ENCODE data around the gene RASGEF1C.

RASGEF1C gene

DNA sequence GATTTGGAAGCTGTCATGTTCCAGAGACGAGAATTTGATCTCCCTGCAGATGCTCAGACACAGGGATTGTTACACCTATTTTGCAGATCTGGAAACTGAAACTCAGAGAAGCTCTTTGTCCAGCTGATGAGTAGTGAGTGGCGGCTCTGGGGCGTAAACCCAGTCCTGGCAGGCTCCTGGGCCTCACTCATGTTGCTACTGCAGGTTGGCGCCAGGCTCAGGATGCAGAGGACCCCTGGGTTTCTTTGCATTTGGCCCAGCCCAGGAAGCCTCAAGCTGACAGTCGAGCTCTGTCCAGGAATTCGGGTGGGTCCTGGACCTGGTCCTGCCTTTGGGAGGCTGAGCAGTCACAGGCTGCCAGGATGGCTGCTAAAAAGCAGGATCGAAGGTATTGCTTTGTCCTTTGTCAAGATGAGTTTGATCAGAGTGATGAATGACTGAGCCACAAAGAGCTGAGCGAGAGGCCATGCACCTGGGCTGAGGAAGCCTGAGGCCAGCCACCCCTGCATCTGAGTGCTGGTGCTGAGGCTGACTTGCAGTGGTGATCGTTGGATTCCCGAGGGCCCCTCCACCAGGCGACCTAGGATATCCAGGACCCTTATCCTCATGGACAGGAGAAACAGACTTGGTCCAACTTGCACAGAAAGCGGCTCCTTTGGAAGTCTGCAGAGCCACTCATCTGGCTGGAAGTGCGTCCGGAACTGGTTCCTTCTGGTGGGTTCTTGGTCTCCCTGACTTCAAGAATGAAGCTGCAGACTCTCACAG lies 129.1 kb downstream of the RASGEF1C start:
- no peak for DNase-seq

DNA sequence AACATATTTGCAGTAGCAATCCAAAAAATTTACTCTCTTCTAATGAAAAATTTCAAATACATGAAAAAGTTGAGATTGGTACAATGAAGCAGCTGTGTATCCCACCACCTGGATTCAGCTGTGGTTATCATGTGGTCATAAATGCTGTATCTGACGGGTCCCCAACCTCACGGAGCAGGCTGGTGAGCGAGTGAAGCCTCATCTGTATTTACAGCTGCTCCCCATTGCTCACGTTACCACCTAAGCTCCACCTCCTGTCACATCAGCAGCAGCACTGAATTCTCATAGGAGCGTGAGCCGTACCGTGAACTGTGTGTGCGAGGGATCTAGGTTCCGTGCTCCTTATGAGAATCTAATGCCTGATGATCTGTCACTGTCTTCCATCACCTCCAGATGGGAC lies 130.7 kb downstream of the RASGEF1C start:
- DNase-seq = no peak

DNA sequence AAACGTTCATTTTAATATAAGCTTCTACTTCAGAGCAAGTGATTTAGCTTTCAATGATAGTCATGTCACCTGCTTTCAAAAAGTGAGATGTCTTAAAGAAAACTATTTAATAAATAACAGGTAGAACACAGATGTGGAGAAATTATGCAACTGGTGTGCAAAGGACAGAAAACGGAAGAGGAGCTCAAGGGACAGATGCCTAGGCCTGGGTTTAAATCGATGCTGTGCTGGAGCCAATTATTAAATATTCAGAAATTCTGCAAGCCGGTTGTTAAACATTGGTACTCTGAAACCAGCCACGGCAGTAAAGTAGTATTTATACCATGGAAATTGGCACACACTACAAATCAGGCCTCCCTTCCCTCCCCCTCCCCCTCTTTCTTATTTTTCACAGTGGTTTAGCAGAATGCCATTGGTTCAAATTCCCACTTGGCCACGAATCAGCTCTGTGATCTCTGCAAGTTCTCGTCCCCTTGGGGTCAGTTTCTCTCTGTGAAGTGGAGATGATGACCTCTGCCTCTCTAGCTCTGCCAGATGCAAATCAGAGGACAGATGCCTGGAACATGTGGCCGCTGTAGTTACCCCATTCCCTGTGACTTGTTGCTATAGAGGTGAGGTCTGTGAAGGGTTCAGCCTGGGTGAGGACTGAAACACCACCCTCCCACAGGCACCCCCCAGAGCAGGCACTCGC lies 131.3 kb downstream of the RASGEF1C start:
- no peak for DNase-seq

DNA sequence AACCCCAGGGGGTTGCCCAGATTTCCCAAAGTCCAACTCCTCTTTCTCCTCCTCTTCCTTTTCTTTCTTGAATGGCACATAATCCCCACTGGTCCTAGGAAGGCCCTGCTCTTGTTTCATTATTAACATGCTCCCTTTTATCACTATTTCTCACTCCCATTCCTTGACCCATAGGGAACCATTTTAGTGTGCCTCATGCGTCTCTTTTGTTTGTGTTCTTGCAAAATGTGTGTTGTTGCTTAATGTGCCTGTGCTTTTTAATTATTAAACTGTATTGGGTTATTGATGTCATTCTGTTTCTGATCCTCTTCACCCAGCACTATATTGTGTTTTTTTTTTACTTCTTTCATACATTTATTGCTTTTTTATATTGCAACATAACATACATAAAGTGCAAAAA lies 133.3 kb downstream of the RASGEF1C start:
- no peak for DNase-seq

DNA sequence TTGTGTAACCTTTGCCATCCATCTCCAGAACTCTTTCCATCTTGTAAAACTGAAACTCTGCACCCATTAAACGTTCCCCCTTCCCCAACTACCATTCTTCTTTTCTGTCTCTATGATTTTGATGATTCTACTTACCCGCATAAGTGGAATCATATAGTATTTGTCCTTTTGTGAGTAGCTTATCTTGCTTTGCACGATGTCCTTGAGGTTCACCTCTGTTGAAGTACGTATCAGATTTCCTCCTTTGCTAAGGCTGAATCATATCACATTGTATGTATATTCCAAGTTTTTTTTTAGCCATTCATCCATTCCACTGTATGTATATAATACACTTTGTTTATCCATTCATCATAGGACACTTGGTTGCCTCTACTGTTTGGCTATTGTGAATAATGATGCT lies 134.5 kb downstream of the RASGEF1C start:
- DNase-seq = no peak

DNA sequence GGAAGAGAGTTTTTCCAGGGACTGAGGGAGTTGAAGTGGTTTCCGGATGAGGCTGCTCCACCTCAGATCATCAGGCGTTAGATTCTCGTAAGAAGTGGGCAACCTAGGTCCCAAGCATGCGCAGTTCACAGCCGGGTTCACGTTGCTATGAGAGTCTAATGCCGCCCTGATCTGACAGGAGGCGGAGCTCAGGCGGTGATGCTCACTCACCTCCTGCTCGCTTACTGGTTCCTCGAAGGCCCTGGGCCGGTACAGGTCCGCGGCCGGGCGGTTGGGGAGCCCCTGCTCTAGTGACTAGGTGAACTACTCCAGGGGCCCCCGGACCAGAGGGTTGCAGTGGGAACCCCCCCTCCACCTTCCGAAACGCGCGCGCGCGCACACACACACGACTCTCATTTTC lies 136.5 kb downstream of the RASGEF1C start:
- no peak for DNase-seq

DNA sequence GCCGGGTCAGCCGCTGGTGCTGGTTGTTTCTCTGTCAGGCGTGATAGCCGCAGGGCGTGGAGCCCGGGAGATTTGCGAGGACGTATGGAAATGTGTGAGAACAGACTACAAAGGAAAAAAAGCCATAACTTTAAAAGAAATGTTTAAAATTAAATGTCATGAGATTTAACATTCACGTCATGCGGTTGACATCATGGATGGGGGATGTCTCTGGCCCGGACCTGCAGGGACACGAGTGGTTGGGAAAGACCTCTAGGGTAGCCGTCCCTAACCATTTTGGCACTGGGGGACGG lies 136.8 kb downstream of the RASGEF1C start:
- no peak for DNase-seq

DNA sequence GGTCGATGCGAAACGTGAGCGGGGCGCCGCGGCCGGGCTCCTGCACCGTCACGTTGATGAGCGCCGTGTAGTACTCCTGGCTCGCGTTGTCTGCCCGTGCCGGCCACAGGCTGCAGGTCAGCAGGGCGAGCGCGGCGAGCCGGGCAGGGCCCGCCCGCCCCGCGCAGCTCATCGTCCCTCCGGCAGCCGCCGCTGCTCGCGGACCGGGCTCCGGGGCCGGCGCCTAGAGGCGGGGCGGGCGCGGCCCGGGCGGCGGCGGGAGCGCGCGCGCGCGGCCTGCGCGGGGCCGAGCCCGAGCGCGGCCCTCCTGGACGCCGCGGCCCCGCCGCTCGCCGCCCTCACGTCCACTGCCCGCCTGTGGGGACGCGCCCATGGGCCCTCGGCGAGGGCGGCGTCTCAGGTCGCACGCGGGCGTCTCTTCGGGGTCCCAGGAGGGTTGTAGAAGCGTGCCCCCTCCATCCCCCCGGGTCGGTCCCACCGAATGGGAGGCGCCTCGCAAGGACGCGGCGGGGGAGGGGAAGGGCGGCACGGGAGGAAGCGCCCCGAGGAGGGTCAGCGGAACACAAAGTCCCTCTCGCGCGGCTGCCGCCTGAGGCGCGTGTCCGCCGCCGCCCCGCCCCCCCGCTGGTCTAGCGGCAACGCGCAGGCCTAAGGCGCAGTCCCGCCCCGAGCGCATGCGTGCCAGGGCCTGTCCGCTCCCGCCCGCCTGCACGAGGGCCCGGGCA lies 137.3 kb downstream of the RASGEF1C start, which contains the start of gene RNF130:
Gene RNF130 (minus strand): TSS at position 229 of the 725 bp plus-strand sequence. CDS start 57 bp downstream, at position 172.
- peak; percentile 81 for DNase-seq

DNA sequence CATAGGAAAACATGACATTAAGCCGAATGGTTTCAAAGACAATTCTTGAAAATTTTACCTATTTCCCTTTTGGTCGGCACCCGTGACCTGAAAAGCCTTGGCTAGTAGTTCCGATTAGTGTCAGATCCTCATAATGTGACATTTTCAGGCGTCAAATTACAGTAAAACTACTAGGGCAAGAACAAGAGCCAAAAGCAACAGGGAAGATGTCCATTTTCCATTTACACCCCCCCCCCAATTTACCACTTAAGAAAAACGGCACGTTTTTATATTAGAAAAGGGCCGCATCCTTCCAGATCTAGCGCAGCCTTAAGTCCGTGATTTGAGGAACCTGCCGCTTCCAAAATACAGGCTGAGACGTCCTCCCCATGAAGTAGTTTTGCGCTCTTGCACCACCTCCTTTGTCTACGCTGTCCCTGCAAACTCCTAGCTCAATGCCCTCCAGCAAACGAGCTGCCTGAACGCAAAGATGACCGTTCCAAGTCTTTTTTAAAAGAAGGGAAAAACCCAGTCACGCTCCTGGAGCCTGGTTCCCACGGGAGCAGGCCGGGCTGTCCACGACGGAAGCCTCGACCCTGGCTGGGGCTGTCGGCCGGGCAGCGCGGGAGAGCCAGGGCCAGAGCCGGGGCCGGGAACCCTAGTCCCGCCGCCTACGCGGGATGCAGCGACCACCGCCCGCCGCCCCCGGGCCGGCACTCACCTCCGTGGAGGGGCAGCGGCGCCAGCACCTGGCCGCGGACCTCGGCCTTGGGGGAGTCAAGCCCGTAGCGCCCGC lies 138.1 kb downstream of the RASGEF1C start:
- DNase-seq = peak; percentile 19

DNA sequence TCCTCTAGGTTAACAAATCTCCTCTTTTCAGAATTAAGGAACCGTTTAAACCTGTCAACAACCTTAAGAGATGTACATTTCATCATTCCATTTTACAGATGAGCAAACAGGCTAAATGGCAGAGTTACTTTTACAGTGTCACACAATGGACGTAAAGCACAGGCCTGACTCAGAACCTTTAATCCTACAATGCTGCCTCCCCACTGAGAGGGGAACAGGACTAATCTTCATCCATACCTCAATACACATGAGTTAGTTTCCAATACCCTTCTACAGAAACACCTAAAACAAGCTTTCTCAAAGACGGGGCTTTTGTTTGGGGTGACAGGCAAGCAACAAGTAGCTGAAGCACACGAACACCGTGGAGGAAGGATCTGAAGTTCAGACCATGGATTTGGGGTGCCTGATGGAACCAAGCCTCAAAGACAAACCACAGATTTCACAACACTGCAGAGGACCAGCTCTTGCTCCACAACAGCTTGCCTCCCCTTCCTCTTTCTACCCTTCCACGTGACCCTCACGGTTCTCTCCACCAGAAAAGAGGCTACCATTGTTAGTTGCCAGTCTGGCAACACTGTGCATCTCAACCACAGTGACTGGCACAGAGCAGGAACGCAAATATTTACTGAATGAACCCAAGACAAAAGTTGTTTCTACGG lies 139.3 kb downstream of the RASGEF1C start:
- no peak for DNase-seq

DNA sequence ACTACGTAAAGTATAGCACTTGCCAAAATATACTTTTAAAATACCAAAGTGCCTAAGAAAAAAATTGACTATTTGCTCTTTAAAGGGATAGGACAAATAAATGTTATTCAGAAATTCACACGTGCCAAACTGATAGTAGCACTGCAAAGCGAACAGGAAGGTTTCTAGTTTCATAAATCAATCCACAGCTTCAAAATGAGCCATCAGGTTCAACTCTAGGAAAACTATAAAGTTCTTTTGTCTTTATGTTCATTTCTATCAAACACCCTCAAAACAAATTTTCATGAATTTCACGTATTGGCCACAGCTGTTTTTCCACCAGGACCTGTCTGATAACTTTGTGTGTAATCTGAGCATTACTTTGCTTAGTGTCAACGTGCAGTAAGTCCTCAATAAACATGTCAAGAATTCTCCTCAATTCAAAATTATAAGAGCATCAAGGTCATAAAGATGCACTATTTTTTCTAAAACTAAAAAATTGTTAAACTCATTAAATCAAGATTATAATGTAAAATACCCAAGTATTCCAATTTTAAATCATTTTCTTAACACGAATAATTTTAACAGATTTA lies 140.4 kb downstream of the RASGEF1C start:
- DNase-seq = no peak

DNA sequence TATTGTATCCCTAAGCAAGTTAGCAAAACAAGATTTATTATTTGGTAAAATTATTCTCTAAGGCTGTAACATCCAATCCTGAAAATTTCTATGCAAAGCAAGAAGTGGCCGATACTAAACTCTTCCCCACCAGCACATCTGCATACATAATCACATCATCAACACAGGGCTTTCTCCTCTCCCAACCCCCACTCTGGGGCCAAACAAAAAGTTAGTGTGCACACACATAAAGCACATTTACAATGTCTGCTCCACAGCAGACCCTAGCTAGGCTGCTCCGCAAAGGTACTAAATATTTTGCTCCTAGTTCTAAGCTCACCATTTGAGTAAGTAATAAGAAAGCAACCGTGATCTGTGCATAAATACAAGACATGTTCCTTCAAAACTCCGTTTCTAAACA lies 141.0 kb downstream of the RASGEF1C start:
- DNase-seq = no peak

DNA sequence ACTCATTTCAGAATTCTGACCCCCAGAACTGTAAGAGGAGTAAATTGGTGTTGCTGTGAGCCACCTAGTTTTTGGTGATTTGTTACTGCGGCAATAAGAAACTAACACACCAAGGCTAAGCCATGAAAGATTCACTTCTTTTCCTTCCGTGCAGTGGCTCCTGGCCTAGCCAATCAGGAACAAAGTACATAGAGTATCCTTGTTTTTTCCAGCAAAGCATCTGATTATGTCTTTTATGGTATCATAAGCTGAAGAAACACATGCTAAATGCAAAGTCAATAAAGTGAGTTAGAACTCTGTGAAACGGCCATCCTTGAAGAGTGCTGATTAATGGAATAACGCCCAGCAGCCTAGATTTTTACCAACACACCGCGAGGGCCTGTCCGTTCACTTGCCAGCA lies 148.8 kb downstream of the RASGEF1C start:
- DNase-seq = no peak

DNA sequence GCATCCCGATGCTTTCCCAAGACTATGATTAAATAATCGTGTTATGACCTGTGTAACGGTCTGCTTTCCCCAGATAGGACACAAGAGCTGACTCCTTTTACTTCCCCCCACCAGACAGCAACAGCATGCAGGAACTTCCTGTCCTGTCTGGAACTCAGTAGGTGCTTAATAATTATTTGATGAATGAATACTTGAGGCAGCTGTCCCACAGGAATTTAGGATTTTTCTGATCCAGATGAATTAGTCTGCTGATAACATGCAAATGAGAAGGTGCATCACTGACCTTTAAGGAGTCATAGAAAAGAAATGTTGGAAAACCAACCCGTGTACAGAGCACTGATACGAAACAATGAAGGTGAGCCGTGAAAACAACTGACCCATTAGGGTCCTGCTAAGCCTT lies 149.7 kb downstream of the RASGEF1C start:
- no peak for DNase-seq

DNA sequence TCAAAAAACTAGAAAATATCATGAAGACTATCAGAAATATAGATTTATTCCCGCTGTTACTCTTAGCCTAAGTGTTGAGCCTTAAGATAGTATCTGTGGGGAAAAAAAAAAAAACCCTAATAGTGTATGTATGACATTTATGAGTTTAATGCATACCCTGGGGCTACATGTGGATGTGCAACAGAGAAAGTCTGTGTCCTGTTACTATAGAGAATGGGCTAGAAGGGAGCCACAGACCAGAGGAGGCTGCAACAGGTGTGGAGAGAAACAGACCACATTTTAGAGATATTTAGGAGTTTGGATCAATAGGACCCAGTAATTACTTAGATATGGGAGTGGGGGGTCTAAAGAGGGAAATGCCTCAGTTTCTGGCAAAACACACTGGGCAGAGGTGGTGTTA lies 152.9 kb downstream of the RASGEF1C start:
- no peak for DNase-seq

DNA sequence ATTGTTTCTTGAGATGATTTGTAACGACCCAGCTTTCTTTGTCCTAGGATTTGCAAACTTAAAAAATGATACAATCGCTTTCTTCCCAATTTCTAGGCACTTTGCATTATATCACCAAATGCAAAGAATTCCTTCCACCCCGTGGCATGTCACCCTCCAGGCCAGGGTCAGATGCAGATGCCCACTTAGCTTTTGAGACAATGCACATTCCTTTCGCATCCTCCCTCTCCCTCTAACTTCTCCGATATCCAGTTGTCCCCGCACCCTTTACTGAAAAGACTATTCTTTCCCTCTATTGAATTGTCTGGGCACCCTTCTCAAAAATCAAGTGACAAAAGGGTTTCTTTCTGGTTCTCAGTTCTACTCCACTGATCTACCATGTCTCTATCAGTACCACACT lies 154.8 kb downstream of the RASGEF1C start:
- DNase-seq = no peak

DNA sequence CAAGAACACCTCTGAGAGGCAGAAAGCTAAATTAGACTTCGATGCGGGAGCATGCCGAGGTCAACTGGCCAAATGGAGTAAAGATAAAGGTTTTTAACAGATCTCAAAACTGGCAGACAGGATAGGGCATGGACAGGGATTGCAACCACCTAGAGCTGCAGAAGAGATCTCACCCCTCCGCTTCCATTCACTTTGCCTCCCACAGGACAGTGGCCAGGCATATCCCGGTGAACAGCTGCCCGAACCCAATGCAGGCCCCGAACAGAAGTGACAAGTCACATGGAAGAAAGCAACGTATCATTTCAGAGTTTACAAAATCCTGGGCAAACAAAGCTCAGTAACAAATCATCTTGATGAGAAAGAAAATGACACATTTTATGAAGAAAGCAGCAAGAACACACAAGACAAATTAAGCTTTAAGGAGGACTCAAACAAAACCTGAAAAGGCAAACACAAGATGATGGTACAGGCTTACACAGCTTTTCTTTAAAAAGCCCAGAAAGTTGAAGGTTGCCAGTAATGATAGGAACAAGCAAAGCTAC lies 155.9 kb downstream of the RASGEF1C start:
- DNase-seq = no peak

DNA sequence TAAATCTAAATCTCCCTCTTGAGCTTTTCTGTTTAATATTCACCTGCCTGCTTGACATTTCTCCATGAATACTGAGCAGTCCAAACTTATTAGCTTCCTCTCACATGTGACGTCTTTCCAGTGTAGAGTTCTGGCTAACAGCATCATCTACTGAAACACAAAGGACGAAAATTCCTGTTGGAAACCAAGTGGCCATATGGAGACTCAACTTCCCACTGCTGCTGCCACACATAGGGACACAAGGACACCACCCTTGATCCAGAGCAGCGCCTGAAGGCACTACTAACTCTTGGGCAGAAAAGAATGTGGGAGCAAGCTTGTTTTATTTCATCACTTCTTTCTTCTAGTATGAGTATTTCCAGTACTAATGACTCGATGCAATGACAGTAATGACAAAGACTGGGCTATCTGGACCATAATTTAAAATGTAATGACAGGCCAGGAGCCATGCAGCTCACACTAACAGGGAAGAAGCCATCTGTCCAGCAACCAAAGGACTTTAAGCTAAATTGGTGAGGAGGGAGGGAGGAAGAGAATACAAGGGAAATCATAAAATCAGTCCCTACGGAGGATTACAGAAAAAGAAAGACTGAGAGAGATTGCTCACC lies 156.7 kb downstream of the RASGEF1C start:
- DNase-seq = no peak

Data from amniotic stem cell (primary cell).